Right ventricle myocardium superior (tissue), 1 donor: Measurements from ENCODE around the gene ERAL1. TPM values are rescaled to one million over a fixed set of nuclear protein-coding genes. Genes with fewer than 3 reads are reported as not detected.
"Not testable (repeated sequence)": the region's sequence is repeated elsewhere in the genome, so short reads cannot be mapped to it uniquely, and the experiment has no call there.

Source experiments
- ATAC-seq: fragments of 200-7000 bp; cut with Tn5 transposase; one replicate; pipeline ENCODE4 v1.9.1; 2020; ENCODE audit warnings: mild to moderate bottlenecking; ENCODE audit not compliant: poor library complexity
- DNase-seq: peaks from one replicate; pipeline ENCODE4 v3.0.0-alpha.2; 2020
- intact Hi-C: fragments of 100-400 bp; cut with DNase I; formaldehyde crosslinking; loops from one replicate; pipeline ENCODE4 v1.11.2; 2022
- total RNA-seq: library from RNA; stranded (reverse); fragmentation: NEBNext Ultra II Directional; extraction: Animal tissue kit (Norgen Biotek cat#: 25700); gene quantifications from one replicate; pipeline ENCODE4 v1.2.1, GENCODE V29; 2021
- donor health status: DM: no; HTN: yes; CAD: no; lungs with severe emphysema.

Gene ERAL1
- total RNA-seq, 1 donor from 2014 or later, result 36.4 TPM

DNA sequence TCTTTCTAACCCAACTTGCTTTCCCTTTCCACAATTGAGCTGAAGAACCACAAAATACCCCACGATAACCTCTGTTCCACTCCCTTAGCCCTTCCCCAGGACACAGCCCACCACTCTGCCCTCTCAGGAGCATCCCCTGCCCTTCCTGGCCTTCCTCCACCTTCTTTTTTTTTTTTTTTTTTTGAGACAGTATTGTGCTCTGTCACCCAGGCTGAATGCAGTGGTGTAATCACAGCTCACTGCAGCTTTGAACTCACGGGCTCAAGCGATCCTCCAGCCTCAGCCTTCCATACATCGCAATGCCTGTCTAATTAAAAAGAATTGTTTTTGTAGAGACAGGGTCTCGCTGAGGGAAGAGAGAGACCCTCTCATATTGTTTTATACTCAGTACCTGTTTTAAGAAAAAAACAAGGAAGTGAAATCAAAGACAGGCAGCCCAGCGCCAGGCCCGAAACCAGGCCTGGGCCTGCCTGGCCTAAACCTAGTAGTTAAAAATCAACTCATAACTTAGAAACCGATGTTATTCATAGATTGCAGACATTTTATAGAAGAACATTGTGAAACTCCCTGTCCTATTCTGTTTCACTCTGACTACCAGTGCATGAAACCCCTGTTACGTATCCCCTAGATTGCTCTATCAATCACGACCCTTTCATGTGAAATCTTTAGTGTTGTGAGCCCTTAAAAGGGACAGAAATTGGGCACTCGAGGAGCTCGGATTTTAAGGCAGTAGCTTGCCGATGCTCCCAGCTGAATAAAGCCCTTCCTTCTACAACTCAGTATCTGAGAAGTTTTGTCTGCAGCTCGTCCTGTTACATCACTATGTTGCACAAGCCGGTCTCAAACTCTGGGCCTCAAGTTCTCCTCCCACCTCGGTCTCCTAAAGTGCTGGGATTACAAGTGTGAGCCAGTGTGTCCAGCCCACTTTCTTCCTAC lies 38.7 kb downstream of the ERAL1 start:
- ATAC-seq, intact Hi-C loops, DNase-seq: not testable (repeated sequence)

- no peak for ATAC-seq
Measured at GRCh38 chr17:28895794-28896447, 41.1 kb downstream of the ERAL1 start.

DNA sequence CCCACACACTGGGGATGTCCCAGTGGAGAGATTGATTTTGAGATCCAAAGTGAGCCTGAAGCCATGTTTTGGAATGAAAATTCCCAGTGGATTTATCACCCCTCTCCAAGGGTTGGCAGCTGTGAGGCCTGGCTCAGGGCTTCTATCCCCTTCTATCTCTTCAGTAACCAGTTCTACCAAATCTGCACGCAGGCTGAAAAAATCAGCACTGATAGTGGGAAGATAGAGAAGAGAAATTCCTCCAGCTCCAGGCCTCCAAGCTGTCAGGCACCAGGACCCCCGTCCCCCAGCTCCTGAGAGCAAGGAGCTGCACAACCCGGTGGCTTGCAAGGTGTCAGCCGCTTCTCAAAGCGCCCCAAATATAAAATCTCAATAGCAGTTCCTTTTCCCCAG lies 41.7 kb downstream of the ERAL1 start:
- ATAC-seq (no peak), DNase-seq (no peak)
- intact Hi-C loops, result no loop called here

More at GRCh38 chr17:28895794-28896447, 41.1 kb downstream of the ERAL1 start:
- no peak for DNase-seq
- intact Hi-C loops, result no loop called here

- peak; percentile 78 for DNase-seq
- peak; percentile 91 for ATAC-seq
- intact Hi-C loops, result no loop called here
Measured at GRCh38 chr17:28896884-28897768, 42.3 kb downstream of the ERAL1 start, which contains the start of gene FLOT2. Gene FLOT2, minus strand, starts transcription at chr17:28897733. Its CDS starts 159 bp downstream, at chr17:28897574.

DNA sequence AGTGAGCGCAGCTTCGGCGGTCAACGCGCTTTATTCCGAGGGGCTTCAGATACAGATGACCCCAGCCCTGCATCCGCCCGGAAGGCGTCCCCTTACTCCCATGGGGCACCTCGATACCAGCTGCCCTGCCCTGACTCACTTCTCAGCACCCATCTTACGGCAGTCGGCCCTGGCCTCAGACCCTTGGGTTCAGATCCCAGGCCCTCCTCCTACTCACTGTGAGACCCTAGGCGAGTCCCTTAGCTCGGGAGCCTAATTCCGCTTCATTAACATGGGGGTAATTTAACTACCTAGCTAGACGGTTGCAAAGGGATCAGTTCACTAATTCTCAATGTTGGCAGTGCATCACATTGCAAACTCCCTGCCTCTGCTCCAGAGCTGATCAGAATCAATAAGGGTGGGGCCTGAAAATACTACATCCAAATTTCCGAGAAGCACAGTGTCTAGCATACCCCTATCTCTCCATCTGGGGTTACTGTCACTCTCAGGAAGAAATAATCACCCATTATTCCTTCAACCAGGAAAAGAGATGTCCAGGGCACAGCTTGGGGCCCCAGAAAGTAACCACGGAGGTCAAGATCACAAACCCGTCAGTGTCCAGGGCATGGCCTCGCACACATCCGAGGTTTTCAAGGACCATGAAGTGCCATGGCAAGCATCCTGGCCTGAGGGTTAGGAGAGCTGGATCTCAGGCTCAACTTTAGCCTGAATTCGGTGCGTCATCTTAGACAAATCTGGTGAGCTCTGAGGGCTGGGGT lies 43.1 kb downstream of the ERAL1 start:
- intact Hi-C loops, result no loop called here
- peak; percentile 16 for ATAC-seq
- no peak for DNase-seq

GRCh38 chr17:28898527-28898955 lies 43.7 kb downstream of the ERAL1 start:
- intact Hi-C loops, result no loop called here
- DNase-seq (no peak), ATAC-seq (no peak)

GRCh38 chr17:28899212-28899815 lies 44.5 kb downstream of the ERAL1 start:
- intact Hi-C loops, result no loop called here
- ATAC-seq (no peak), DNase-seq (no peak)

GRCh38 chr17:28900986-28901726 lies 46.3 kb downstream of the ERAL1 start:
- ATAC-seq (no peak), DNase-seq (no peak)
- intact Hi-C loops, result no loop called here

GRCh38 chr17:28901866-28902818 lies 47.3 kb downstream of the ERAL1 start:
- DNase-seq (peak; percentile 70), ATAC-seq (peak; percentile 63)
- intact Hi-C loops, result no loop called here

DNA sequence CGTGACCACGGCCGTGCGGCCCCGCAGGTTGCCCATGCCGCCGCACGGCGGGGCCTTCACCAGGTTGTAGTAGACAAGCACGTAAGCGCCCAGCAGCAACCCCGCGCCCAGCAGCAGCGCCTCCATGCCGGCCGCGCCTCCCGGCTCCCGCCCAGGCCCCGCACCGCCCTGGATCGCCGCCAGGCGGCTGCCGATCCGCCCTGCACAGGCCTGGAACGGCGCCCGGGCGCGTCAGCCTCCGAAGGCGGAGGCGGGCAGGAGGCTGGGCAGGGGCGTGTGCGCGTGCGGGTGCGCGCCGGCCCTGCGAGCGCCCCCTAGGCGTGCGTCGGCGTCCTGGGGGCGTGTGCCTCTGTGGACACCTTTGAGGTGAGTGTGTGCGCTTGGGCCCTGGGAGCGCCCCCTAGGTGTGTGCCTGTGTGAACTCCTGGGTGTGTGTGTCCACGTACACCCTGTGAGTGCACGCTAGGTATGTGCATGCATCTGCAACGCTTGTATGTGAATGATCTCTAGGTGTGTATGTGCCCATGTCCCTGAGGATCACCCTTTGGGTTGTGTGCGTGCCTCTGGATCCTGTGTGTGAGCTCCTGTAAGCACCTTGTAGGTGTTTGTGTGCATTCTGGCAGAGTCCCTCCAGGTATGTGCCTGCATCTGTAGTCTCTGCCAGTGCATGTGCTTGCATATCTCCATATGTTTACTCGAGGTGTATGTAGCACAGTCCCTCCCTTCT lies 48.2 kb downstream of the ERAL1 start, which contains the start of gene DHRS13:
TSS of gene DHRS13 (minus strand) at position 261 of the 727 bp plus-strand sequence. CDS start at position 126, 135 bp downstream.
- peak; percentile 95 for ATAC-seq
- intact Hi-C loops, result no loop called here
- peak; percentile 95 for DNase-seq

GRCh38 chr17:28903546-28903841 lies 48.7 kb downstream of the ERAL1 start:
- ATAC-seq, intact Hi-C loops: not testable (repeated sequence)

DNA sequence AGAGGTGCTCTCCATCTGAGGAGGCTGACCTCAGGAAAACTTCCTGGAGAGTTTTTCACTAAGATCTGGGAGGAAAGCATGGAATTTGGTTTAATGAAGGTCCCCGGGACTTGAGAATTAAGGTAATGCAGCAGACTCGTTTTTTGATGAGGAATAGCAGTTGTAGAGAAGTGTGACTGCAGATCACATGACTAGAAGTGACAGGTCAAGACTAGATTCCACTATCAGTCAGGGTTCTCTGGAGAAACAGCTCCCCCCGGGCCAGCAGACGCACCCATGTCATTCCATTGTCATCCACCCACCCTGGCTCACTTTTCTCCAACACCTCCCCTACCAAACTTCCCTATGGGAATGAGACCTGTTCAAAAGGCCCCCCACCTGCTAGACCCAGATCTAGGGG lies 50.0 kb downstream of the ERAL1 start:
- ATAC-seq (no peak), DNase-seq (no peak)
- intact Hi-C loops, result no loop called here

More at GRCh38 chr17:28903546-28903841, 48.7 kb downstream of the ERAL1 start:
- DNase-seq, result not testable (repeated sequence)

DNA sequence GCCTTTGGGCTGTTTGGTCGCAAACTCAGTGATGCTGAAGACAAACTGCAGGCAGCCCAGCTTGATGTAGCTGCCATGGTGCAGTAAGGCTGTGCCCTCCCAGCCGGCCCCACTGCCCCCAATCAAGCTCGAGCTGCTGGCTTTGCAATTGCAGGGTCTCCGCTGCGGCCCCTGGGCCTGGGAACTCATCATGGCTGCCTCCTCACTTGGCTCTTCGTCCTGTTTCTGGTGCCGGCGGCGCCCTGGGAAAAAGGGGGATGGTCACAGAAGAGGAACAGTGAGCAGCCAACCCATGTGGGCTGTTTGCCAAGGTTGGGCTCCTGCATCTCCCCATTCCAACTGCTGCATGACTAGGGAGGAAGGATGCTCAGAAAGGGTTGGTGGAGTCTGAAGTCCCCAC lies 51.5 kb downstream of the ERAL1 start:
- ATAC-seq (no peak), DNase-seq (no peak)
- intact Hi-C loops, result no loop called here

DNA sequence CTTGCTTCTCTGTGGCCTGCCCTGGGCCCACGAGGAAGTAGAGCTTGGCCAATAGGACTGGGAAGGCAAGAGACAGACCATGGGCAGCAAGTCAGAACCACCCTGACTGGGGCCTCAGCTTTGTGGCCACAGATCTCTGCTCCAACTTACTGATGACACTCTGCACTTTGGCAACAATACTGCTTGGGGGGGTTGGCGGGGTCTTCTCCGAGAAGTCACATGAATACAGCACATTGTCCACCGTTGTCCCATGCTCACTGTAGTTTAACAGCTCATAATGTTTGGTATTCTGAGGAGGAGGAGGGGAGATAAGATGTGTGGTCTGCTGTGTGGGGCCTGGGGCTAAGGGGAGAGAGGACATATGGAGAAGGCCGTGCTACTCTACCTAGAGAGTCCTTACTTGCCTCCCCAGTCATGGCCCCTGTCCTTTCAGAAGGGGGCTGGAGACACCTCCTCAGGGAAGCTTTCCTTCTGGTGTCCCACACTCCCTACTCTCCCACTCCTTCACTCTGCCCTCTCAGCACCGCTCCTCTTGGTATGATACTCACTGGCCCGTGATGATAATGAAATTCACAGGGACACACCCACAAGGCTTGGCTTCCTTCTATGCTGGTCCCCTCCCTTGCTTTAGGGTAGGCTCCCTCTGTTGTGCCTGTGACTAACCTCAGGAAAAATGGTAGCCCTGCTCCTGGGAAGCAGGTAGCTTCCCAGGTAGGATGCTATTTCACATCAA lies 52.1 kb downstream of the ERAL1 start:
- no peak for ATAC-seq
- DNase-seq, result no peak
- intact Hi-C loops, result no loop called here
